ENCODE data around the gene PLAC8L1.
"Not testable (repeated sequence)": the region's sequence is repeated elsewhere in the genome, so short reads cannot be mapped to it uniquely, and the experiment has no call there.

The PLAC8L1 gene, protein sequence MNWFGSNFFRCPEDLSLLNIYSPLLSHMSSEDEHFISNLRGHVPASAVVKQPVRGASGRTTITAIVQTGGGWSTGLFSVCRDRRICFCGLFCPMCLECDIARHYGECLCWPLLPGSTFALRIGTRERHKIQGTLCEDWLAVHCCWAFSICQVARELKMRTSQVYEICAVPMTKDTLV

DNA sequence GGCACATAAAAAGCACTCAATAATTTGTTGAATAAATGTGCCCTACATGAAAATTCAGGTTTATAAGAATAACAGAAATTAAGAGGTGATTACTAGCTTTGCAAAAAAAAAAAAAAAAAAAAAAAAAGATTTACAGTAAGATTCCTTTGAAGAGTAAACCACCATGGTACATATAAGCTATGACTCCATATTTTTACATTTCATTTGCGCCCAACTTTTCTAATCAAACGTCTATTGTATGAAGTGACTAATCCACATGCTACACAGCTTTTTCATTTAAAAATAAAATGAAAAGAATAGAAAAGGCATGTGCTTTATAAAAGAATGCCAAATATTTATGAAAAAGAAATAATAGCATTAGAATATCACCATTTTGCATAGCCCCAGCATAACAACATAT is at the start of gene PLAC8L1:
Gene PLAC8L1 (minus strand): TSS at position 101 of the 400 bp plus-strand sequence. CDS start 1,266 bp downstream, outside the sequence.
- no peak within 1 kb of the TSS for H3K4me3 Mint-ChIP-seq
- no peaks in the 10 kb centered on the region for H3K36me3 Mint-ChIP-seq (ENCODE audit: low read depth)
- H3K27me3 Mint-ChIP-seq = no peaks in the 10 kb centered on the region
- H3K4me1 Mint-ChIP-seq (ENCODE audit: low read depth) = no peaks in the 10 kb centered on the region
- no peaks in the 10 kb centered on the region for H3K9me3 Mint-ChIP-seq
- intact Hi-C loops (cut with micrococcal nuclease) = no loop called here
- no peak within 1 kb of the TSS for H3K27ac Mint-ChIP-seq

DNA sequence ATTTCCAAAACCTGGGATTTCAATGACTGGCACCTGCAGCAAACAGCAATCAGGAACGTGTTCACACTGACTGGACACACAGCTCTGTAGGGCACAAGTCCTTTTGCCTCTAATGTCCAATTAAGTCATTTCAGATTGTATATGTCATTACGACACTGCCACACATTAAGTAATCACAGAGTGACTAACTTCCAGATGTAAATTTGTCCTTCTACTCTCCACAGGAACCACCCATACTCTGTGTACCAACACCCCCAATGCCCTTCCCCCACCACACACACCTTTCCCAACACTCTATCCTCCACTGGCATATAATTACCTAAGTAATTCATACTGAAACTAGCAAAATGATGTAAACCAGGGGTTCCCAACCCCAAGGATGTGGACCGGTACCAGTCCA is 46.6 kb upstream of the PLAC8L1 start:
- Mint-ChIP-seq H3K27me3 (no peaks in the 10 kb centered on the region), H3K27ac (no peak overlapping the region), H3K4me3 (no peak overlapping the region), H3K36me3 (ENCODE audit: low read depth) (peaks cover 84% of the 10 kb centered on the region), H3K4me1 (ENCODE audit: low read depth) (no peaks in the 10 kb centered on the region), H3K9me3 (no peaks in the 10 kb centered on the region)
- intact Hi-C loops (cut with micrococcal nuclease) = loop anchor here (5.0 to 10.0 kb wide), 2 partner anchors 115 to 313 kb away; no protein-coding TSS in a partner anchor

DNA sequence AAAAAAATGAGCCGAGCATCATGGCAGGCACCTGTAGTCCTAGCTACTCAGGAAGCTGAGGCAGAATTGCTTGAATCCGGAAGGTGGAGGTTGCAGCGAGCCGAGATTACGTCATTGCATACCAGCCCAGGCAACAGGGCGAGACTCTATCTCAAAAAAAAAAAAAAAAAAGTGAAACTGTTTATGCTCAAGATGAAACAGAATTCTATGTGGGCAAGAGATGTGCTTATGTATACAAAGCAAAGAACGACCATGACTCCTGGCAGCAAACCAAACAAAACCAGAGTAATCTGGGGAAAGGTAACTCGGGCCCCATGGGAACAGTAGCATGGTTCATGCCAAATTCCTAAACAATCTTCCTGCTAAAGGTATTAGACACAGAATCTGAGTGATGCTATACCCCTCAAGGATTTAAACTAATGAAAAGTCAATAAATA is 32.6 kb upstream of the PLAC8L1 start:
- Mint-ChIP-seq H3K9me3 (no peaks in the 10 kb centered on the region), H3K27me3 (no peaks in the 10 kb centered on the region), H3K36me3 (ENCODE audit: low read depth) (peaks cover 94% of the 10 kb centered on the region), H3K4me3 (no peak overlapping the region), H3K4me1 (ENCODE audit: low read depth) (no peaks in the 10 kb centered on the region), H3K27ac (no peak overlapping the region)
- intact Hi-C loops (cut with micrococcal nuclease) = loop anchor here (10.0 kb wide), 1 partner anchor 1933 kb away; no protein-coding TSS in a partner anchor

DNA sequence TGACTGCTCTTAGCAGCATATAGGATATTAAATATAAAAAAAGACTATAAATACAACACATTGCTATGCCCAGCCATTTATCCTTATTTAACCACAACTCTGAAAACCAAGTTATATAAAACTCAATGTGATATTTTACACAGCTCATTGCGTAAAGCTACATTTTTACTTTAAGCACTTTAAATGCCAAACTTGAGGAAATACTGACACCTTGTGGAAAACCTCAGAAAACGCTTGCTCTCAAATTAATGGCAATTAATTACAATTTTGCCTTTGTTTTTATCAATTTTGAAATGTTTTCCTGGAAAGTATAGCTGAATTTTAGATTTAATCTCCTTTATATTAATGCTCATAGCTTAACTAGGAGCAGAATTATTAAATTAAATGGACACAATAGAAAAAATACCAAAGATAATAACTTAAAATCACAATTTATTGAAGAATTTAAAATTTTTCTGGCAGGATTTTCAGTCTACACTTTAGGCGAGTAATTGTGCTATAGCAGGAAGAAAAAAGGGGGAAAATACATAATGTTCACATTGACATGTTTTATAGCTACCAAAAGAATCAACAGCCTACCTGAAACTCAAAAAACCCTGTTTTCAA is 25.2 kb upstream of the PLAC8L1 start:
- intact Hi-C loops (cut with micrococcal nuclease) = loop anchor here (10.0 kb wide), 1 partner anchor 1926 kb away; no protein-coding TSS in a partner anchor
- no peaks in the 10 kb centered on the region for H3K27me3 Mint-ChIP-seq
- no peak overlapping the region for H3K27ac Mint-ChIP-seq
- H3K36me3 Mint-ChIP-seq (ENCODE audit: low read depth) = peaks cover 77% of the 10 kb centered on the region
- H3K4me3 Mint-ChIP-seq = no peak overlapping the region
- no peaks in the 10 kb centered on the region for H3K4me1 Mint-ChIP-seq (ENCODE audit: low read depth)
- H3K9me3 Mint-ChIP-seq = no peaks in the 10 kb centered on the region

DNA sequence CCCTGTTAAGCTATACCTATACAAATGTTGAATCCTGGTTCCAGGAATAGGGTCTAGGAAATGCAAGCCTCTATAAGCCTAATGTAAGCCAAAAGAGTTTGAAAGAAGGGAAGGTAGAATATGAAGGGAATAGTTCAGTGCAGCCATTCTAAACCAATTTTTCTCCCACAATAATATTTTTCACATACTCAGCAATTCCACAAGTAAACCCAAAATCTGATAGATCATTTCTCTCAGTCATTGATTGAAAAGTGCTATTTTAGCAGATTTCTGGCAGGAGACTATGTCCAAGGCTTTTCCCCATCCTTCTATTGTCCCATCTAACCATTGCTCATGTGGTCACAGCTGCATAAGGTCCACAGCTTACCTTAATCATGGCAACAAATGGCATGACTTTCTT is 20.7 kb upstream of the PLAC8L1 start:
- H3K4me1 Mint-ChIP-seq (ENCODE audit: low read depth) = no peaks in the 10 kb centered on the region
- no peaks in the 10 kb centered on the region for H3K9me3 Mint-ChIP-seq
- peaks cover 78% of the 10 kb centered on the region for H3K36me3 Mint-ChIP-seq (ENCODE audit: low read depth)
- no peak overlapping the region for H3K27ac Mint-ChIP-seq
- H3K4me3 Mint-ChIP-seq = no peak overlapping the region
- H3K27me3 Mint-ChIP-seq = no peaks in the 10 kb centered on the region
- intact Hi-C loops (cut with micrococcal nuclease) = loop anchor here (10.0 kb wide), 1 partner anchor 339 kb away; no protein-coding TSS in a partner anchor

DNA sequence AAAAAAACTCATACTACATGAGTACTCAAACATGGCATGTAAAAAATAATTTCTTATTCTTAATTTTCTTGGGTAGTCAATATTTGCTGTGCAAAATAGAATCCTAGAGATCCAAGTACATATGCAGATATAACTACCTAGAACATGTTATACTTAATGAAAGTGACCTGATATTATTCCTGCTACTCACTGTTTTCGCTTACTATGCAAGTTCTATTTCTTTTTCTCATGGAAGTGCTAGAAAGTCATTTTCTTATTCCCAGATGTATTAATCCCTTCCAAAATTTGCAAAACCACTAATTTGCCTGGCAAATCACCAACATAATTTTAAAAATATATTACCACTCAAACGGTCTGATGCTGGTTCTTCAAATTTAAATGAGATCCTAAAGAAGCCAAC is 19.2 kb upstream of the PLAC8L1 start:
- Mint-ChIP-seq H3K9me3 (no peaks in the 10 kb centered on the region), H3K27me3 (no peaks in the 10 kb centered on the region), H3K4me1 (ENCODE audit: low read depth) (no peaks in the 10 kb centered on the region), H3K4me3 (no peak overlapping the region), H3K36me3 (ENCODE audit: low read depth) (peaks cover 87% of the 10 kb centered on the region), H3K27ac (no peak overlapping the region)
- intact Hi-C loops (cut with micrococcal nuclease) = loop anchor here (5.0 to 10.0 kb wide), 2 partner anchors 33 to 340 kb away; no protein-coding TSS in a partner anchor

DNA sequence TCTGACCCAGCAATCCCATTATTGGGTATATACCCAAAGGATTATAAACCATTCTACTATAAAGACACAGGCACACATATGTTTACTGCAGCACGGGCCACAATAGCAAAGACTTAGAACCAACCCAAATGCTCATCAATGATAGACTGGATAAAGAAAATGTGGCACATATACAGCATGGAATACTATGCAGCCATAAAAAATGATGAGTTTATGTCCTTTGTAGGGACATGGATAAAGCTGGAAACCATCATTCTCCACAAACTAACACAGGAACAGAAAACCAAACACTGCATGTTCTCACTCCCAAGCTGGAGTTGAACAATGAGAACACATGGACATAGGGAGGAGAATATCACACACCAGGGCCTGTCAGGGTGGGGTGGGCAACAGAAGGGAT is 16.1 kb upstream of the PLAC8L1 start:
- H3K36me3 Mint-ChIP-seq (ENCODE audit: low read depth) = peaks cover 98% of the 10 kb centered on the region
- H3K4me1 Mint-ChIP-seq (ENCODE audit: low read depth) = not testable (repeated sequence)
- intact Hi-C loops (cut with micrococcal nuclease) = loop anchor here (5.0 to 10.0 kb wide), 2 partner anchors 36 to 343 kb away; no protein-coding TSS in a partner anchor

DNA sequence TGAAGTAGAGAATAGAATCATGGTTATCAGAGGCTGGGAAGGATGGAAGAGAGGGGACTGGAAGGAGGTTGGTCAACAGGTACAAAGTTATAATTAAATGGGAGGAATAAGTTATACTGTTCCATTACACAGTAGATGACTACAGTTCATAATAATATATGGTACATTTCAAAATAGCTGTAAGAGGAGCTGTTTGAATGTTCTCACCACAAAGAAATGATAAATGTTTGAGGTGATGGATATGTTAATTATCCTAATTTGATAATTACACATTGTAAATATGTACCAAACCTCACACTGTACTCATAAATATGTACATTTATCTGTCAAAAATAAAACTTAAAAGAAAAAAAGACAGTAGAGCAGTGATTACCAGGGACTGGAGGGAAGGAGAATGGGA is 12.9 kb upstream of the PLAC8L1 start:
- no peaks in the 10 kb centered on the region for H3K9me3 Mint-ChIP-seq
- H3K27me3 Mint-ChIP-seq = no peaks in the 10 kb centered on the region
- intact Hi-C loops (cut with micrococcal nuclease) = no loop called here
- no peaks in the 10 kb centered on the region for H3K4me1 Mint-ChIP-seq (ENCODE audit: low read depth)
- H3K4me3 Mint-ChIP-seq = no peak overlapping the region
- H3K36me3 Mint-ChIP-seq (ENCODE audit: low read depth) = peaks cover 94% of the 10 kb centered on the region
- H3K27ac Mint-ChIP-seq = no peak overlapping the region

More for the DNA sequence above, 16.1 kb upstream of the PLAC8L1 start:
- H3K27ac Mint-ChIP-seq, H3K9me3 Mint-ChIP-seq, H3K4me3 Mint-ChIP-seq, H3K27me3 Mint-ChIP-seq: not testable (repeated sequence)

DNA sequence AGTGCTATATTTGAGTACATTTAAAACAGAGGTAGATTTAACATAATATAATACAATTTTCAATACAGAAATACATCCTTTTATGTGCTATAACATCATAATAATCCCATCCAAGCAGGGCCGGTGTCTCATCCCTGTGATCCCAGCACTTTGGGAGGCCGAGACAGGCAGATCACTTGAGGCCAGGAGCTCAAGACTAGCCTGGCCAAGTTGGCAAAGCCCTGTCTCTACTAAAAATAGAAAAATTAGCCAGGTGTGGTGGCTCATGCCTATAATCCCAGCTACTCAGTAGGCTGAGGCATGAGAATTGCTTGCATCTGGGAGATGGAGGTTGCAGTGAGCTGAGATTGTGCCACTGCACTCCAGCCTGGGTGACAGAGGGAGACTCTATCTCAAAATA is 11.8 kb upstream of the PLAC8L1 start:
- H3K9me3 Mint-ChIP-seq; H3K27ac Mint-ChIP-seq; H3K27me3 Mint-ChIP-seq; H3K4me1 Mint-ChIP-seq (ENCODE audit: low read depth); H3K4me3 Mint-ChIP-seq; intact Hi-C loops (cut with micrococcal nuclease): not testable (repeated sequence)
- H3K36me3 Mint-ChIP-seq (ENCODE audit: low read depth) = peaks cover 93% of the 10 kb centered on the region

DNA sequence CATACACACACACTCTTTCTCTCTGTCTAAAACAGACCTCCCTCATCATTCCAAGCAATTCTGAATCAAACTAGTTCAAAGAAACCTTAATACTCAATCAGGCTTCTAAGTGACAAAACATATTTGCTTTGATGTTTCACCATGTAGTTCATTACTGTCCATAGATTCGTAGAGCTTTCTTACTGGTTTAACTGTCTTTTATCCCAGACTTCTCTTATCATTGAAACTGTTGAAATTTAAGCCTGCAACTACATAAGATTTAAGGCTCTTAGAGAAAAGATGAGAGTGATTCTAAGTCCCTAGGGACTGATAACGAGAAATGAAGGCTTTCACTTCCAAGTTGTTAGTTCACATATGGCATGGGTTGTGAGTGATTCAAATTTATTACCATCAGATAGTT is 11.0 kb upstream of the PLAC8L1 start:
- Mint-ChIP-seq H3K4me3 (no peak overlapping the region), H3K27me3 (no peaks in the 10 kb centered on the region), H3K4me1 (ENCODE audit: low read depth) (no peaks in the 10 kb centered on the region), H3K27ac (no peak overlapping the region), H3K36me3 (ENCODE audit: low read depth) (peaks cover 93% of the 10 kb centered on the region), H3K9me3 (no peaks in the 10 kb centered on the region)
- intact Hi-C loops (cut with micrococcal nuclease) = no loop called here

DNA sequence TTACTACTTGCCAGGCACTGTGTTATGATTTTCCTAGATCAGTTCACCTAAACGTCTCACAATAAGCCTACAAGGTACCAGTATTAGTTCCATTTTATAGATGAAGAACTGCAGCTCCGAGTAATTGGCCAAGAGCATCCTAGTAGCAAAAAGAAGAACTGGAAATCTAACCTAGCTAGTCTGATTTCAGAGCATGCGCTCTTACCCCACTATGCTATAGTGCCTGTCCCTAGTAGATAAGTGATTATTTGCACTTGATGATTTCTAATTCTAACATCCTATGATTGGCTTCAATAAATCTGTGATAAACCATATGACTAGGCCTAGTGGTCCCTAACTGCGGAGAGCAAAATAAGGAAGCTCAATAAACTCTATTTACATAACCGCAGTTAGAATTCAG is 7.1 kb upstream of the PLAC8L1 start:
- Mint-ChIP-seq H3K9me3 (no peaks in the 10 kb centered on the region), H3K27me3 (no peaks in the 10 kb centered on the region), H3K4me1 (ENCODE audit: low read depth) (no peaks in the 10 kb centered on the region), H3K4me3 (no peak overlapping the region), H3K27ac (no peak overlapping the region), H3K36me3 (ENCODE audit: low read depth) (peaks cover 57% of the 10 kb centered on the region)
- intact Hi-C loops (cut with micrococcal nuclease) = no loop called here

DNA sequence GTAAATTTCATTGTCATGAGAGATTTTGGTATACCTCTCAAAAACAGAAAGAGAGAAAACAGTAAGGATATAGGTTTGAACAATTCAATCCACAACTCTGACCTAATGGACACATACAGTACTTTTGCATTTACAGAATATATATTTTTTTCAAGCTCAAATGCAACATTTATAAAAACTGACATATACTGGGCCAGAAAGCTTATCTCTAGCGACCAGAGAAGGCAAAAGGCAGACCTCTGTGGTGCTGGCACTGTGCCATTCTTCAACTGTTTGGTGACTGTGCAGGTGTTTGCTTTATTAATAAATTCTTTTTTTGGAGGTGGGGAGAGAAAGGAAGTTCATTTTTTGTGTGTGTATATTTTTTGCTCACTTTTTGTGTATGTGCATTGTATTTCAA is 6.0 kb upstream of the PLAC8L1 start:
- intact Hi-C loops (cut with micrococcal nuclease) = no loop called here
- Mint-ChIP-seq H3K27me3 (no peaks in the 10 kb centered on the region), H3K27ac (no peak overlapping the region), H3K4me1 (ENCODE audit: low read depth) (no peaks in the 10 kb centered on the region), H3K36me3 (ENCODE audit: low read depth) (peaks cover 47% of the 10 kb centered on the region), H3K9me3 (no peaks in the 10 kb centered on the region), H3K4me3 (no peak overlapping the region)

DNA sequence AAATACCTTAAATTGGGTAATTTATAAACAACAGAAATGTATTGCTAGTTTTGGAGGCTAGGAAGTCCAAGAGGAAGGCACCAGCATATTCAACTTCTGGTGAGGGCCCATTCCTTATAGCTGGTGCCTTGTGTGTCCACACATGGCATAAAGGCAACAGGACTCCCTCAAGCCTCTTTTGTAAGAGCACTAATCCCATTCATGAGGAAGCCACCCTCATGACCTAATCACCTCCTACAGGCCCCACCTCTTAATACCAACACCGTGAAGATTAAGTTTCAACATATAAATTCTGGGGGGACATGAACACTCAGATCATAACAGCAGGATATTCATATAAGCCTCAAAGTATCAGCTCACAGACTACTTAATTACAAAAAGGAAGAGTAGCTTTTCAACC is 4.0 kb upstream of the PLAC8L1 start:
- intact Hi-C loops (cut with micrococcal nuclease) = no loop called here
- H3K27ac Mint-ChIP-seq = no peak overlapping the region
- H3K36me3 Mint-ChIP-seq (ENCODE audit: low read depth) = peaks cover 29% of the 10 kb centered on the region
- no peak overlapping the region for H3K4me3 Mint-ChIP-seq
- no peaks in the 10 kb centered on the region for H3K4me1 Mint-ChIP-seq (ENCODE audit: low read depth)
- no peaks in the 10 kb centered on the region for H3K27me3 Mint-ChIP-seq
- no peaks in the 10 kb centered on the region for H3K9me3 Mint-ChIP-seq

DNA sequence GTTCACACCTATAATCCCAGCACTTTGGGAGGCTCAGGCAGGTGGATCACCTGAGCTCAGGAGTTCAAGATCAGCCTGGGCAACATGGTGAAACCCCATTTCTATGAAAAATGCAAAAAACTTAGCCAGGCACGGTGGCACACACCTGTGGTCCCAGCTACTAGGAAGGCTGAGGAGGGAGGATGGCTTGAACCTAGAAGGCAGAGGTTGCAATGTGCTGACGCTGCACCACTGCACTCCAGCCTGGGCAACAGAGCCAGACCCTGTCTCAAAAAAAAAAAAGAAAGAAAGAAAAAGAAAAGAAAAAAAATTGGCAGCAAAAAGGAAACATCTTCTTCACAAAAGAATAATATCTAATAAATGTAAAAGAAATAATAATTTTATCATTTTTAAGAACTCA is 3.5 kb upstream of the PLAC8L1 start:
- intact Hi-C loops (cut with micrococcal nuclease); H3K9me3 Mint-ChIP-seq; H3K27ac Mint-ChIP-seq; H3K4me1 Mint-ChIP-seq (ENCODE audit: low read depth); H3K27me3 Mint-ChIP-seq; H3K4me3 Mint-ChIP-seq: not testable (repeated sequence)
- peaks cover 24% of the 10 kb centered on the region for H3K36me3 Mint-ChIP-seq (ENCODE audit: low read depth)

DNA sequence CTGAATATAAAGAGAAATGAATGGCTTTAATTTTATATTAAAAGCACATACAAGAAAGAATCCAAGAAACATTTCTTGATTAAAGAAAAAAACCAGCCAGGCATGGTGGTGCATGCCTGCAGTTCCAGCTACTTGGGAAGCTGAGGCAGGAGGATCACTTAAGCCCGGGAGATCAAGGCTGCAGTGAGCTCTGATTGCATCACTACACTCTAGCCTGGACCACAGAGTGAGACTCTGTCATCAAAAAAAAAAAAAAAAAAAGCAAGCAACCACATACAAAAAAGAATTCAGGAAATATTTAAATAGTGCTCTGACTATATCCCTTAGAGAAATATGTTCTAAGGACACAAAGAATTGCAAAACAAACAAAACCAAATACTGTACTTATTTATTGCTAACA is 2.5 kb upstream of the PLAC8L1 start:
- intact Hi-C loops (cut with micrococcal nuclease) = no loop called here
- Mint-ChIP-seq H3K9me3 (no peaks in the 10 kb centered on the region), H3K27me3 (no peaks in the 10 kb centered on the region), H3K27ac (no peak overlapping the region), H3K4me1 (ENCODE audit: low read depth) (no peaks in the 10 kb centered on the region), H3K4me3 (no peak overlapping the region), H3K36me3 (ENCODE audit: low read depth) (peaks cover 16% of the 10 kb centered on the region)

Measured in dendritic cell treated with granulocyte-macrophage colony-stimulating factor and Interleukin-4, amounts not matched to agents 40 ng/mL and 50 ng/mL, for 4 days (primary cell).